GM18507 (cell line): ENCODE results near the gene VTI1A.
A peak's percentile ranks its signal among the peaks of the same experiment; 100 is the strongest.
"Not testable (repeated sequence)": the region's sequence is repeated elsewhere in the genome, so short reads cannot be mapped to it uniquely, and the experiment has no call there.

Experiments
- DNase-seq: peaks from one replicate; pipeline ENCODE4 v3.0.0; 2011; ENCODE audit warnings: low read depth; ENCODE audit not compliant: insufficient read length; ENCODE audit errors: extremely low spot score
- FAIRE-seq: peaks from 2 replicates; lab custom pipeline; 2011; peaks lifted over from hg19 to GRCh38; lab: Jason Lieb, UNC

VTI1A gene

DNA sequence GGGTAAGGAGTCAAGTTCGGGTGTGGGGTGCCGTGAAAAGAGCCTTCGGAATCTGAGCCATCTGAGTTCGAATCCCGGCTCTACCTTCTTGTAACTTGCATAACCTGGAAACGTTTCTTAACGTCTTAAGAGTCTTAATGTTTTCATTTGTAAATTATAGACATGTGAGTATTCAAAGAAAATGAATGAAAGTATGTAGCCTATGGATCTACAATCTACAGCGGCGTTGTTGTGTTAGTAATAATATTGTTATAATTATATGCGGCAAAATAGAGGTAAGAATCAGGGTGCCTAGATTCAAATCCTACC lies 559 bp downstream of the VTI1A start:
- DNase-seq (no peak), FAIRE-seq (no peak)

DNA sequence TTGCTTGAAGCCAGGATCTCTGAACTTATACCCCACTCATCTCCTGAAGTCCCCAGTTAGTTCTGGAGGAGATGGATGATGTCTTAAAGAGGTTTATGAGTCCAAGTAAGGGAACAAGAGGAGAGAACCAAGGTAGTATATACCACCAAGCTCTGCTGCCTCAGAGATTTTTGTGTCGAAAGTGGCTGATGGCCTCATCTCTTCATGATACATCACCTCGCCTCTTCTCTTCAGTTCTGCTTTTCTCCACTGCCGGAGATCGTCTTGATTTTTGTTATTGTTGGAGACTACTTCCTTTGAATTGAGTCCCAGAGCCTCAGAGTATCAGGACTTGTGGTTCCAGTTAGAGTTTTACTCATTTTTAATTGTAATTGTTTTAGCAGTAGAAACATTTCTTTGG lies 1.9 kb downstream of the VTI1A start:
- no peak for DNase-seq
- FAIRE-seq, result no peak

DNA sequence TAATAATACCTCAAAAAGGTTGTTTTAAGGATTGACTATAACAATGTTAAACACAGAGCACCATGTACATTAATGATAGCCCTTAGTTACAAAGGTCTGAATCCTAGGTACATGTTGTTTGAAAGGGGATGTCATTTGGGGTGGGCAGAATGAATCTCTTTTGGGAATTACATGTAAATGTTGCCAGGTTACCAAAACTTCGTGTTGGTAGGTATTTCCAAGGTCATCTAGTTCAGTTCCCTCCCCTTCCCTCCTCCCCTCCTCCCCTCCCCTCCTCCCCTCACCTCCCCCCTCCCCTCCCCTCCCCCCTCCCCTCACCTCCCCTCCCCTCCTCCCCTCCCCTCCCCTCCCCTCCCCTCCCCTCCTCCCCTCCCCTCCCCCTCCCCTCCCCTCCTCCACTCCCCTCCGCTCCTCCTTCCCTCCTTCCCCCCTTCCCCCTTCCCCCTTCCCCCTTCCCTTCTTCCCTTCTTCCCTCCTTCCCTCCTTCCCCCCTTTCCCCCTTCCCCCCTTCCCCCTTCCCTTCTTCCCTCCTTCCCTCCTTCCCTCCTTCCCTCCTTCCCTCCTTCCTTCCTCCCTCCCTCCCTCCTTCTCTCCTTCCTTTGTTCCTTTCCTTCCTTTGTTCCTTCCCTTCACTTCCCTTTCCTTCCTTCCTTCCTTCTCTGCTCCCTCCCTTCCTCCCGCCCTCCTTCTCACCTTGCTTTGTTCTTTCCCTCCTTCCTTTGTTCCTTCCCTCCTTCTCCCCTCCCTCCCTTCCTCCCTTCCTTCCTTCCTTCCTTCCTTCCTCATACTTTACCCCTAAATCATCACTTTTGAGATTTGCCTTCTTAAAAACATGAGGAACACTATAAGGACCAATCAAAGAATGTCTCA lies 8.1 kb downstream of the VTI1A start:
- DNase-seq (no peak), FAIRE-seq (no peak)

DNA sequence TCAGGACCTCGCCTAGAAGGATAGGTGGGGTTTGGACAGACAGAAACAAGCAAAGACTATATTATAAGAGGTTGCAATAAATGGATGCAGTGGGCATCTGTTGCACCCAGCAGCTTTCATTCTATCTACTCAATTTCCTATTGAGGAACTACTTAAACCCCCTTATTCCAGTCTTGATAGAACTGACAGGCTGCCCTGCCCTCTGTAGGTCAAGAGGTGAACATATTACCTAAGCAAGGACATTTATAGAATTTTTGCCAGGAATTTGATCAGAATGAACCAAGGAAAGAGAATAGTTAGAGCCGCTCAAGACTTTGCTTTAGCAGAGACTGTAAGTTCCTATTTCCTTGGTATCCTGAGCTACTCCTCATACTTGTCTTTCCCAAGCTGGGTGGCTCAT lies 9.5 kb downstream of the VTI1A start:
- no peak for FAIRE-seq

DNA sequence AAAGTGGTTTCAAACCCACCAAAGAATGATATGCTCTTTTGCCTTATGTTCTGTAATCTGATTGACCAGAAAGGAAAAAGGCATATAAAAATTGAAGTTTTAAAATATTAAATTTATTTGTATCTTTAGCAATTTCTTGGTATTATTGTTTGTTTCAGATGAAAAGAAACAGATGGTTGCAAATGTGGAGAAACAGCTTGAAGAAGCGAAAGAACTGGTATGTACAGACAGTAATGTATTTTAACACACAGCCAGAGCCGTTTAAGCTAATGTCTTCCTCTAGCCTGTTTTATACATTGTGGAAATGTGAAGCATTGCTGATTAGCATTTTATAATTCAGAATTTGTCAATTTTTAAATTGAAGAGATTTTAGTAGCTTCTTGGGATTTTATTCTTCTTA lies 13.4 kb downstream of the VTI1A start:
- DNase-seq (no peak), FAIRE-seq (no peak)

More for the DNA sequence above, 9.5 kb downstream of the VTI1A start:
- DNase-seq, result no peak

DNA sequence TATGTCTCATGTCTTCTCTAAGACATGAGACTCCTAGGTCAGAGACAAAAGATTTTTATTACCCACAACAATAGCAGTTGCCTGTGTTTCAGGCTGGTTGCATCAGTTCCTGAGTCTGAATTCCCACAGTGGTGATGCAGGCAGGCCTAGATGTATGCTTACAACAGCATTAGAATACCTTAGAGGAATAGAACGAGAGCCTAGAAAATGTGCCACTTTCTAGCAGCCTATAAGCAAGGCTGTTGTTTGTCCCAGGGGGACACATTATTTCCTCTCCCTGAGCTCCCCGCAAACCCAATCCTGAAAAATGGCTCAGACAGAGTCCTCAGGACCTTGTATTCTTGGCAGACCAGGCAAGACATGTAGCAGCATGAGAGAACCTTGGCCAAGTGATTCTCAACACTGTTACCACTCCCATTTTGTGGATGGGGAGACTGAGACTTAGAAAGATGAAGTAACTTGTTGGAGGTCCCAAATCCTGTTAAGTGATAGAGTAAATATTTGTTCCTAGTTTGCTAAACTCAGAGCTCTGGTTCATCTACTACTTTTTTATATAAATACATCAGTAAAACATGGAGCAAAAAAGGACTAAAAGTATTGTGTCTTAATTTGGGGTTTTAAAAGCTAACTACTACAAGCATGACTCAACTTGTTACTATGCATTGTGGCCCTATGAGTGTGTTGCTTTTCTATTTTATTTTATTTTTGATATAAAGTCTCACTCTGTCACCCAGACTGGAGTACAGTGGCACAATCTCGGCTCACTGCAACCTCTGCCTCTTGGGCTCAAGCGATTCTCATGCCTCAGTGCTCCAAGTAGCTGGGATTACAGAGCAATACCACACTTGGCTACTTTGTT lies 14.2 kb downstream of the VTI1A start:
- no peak for DNase-seq

DNA sequence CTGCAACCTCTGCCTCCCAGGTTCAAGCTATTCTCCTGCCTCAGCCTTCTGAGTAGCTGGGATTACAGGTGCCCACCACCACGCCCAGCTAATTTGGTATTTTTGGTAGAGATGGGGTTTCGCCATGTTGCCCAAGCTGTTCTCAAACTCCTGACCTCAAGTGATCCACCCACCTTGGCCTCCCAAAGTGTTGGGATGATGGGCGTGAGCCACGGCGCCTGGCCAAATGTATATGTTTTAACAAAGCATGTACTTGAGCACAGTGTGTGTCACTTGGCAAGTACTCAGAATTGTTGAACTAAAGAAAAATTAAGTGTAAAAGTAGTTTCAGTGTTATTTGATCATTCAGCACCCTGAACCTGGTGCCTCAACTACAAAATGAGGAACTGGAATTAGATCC lies 17.1 kb downstream of the VTI1A start:
- not testable (repeated sequence) for FAIRE-seq, DNase-seq

More for the DNA sequence above, 14.2 kb downstream of the VTI1A start:
- no peak for FAIRE-seq

DNA sequence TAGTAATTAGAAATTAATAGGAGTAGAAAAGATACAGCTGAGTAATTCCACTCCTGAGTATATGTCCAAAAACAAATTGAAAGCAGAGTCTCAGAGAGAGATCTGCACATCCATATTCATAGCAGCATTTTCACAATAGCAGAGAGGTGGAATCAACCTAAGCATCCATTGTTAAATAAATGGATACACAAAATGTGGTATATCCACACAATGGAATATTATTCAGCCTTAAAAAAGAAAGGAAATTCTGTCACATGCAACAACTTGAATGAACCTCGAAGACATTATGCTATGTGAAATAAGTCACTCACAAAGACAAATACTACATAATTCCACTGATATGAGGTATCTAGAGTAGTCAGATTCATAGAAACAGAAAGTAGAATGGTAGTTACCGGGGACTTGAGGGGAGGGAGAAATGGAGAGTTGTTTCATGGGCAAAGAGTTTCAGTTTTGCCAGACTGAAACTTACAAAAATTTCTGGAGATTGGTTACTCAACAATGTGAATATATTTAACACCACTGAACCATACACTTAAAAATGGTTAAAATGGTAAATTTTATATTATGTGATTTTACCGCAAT lies 18.4 kb downstream of the VTI1A start:
- no peak for DNase-seq
- FAIRE-seq, result no peak

DNA sequence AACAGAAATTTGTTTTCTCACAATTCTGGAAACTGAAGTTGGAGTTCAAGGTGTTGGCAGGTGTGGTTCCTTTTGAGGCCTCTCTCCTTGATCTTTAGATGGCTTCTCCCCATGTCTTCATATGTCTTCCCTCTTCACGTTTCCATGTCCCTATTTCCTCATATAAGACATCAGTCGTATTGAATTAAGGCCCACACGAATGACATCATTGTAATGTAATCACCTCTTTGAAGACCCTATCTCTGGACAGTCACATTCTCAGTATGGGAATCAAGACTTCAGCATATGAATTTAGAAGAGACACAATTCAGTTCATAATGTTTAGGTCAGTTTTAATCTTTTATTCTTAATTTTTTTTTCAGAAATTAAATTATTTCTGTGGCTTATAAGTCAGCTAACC lies 19.8 kb downstream of the VTI1A start:
- FAIRE-seq (no peak), DNase-seq (no peak)

DNA sequence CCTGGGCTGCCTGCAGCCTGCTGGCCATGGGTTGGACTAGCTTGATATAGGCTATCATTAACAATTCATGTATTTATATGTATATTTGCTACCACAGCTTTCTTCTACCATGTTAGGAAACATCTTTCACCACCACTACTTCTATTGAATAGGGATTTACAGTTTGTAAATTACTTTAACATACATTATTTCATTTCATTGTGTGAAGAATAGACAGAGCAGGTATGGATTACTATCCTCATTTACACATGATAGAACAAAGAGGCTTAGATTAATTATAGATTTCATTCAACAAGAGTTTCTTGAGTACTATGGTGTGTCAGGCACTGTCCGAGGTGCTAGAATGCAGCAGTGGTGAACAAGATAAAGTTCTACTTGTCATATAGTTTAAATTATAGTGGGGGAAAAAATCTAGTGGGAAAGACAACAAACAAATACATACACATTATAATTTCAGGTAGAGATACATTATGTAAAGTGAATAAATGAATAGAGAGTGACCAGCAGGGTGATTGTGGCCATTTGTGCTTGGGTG lies 20.6 kb downstream of the VTI1A start:
- DNase-seq, result no peak
- no peak for FAIRE-seq

DNA sequence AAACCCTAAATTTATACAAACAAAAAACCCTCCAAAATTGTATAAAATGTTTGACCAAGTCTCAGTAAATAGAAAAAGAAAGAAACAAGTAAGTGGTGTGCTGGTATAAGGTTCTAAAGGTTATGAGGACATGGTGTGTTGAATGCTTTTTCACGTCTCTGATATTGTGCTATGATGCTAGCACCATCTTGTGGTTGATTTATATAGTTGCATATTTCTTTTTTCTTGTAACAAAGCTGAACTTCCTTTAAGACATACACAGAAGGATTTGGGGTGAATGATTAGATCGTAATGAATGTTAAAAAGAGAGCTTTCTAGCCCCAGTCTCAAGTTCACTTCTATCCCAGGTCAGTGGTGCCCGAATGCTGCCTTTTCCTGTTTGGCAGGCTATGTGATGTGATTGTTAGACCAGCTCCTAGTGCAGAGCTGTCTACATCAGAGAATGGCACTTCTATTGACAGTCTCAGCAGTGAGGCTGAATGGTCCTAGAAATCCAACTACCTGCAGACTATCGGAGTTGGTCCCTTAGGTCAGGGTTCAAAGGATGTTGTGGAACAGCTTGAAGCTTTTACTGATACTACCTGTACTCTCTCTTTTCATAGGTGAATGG lies 25.0 kb downstream of the VTI1A start:
- DNase-seq (no peak), FAIRE-seq (peak; percentile 85)

DNA sequence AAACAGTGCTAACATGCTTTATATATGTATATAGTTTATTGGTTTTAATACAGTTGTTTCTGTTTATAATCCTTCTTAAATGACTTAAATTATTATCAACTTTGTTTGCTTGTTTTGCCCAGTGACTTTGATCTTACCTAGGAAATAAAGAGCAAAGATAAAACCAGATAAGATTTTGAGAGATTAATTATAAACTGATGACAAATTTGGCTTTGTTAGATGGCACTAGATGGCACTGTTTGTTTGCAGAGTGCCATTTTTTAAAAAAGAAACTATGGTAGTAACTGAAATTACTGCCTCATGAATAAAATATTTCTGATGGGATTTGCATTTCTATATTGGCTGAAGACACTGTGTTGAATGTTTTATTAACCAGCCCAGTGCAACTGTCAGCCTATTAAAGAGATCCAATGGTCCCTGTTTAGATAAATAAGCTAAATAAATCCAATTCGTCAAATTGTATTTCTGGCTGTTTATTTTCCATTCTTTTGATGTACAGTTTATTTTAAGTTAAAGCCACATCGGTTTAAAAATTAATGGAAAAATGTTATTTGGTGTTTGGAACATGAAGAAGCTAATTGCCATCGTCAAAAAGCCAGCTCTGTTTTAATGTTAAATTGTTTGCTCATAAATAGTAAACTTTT lies 28.7 kb downstream of the VTI1A start:
- DNase-seq (no peak), FAIRE-seq (no peak)

DNA sequence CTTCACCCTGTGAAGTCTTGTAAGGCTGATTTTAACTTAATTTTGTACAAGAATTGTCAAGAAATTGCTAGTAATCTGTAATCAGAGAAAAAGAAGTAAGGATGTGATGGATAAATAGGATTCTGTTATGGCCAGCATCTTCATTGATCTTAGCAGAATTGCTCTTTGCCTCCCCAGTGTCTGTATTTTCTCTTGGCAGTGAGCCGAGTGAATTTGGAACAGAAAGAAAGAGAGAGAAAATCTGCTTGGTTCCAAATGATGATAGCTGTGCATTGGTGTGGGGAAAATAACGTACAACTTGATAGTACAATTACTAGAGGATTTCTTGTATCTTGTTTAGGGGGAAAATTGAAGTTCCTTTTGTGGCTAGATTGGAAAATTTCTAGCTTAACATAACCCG lies 34.6 kb downstream of the VTI1A start:
- DNase-seq (no peak), FAIRE-seq (no peak)

DNA sequence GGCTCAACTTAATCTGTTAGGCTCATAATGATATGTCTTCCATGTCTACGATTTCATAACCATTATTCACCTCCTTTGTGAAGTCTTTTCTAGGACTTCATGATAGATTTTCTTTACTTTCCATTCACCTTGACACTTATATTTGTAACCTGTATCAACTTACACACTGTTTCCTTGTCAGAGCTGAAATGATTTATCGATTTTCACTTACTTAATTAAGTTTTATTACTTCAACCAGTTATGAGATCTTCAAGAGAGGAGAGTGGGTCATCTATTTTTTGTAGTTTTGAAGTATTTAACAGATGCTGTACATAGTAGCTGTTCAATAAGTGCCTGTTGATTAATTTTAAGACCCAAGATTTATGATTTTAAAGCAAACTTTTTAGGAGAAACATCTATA lies 37.4 kb downstream of the VTI1A start:
- no peak for FAIRE-seq
- DNase-seq, result no peak

DNA sequence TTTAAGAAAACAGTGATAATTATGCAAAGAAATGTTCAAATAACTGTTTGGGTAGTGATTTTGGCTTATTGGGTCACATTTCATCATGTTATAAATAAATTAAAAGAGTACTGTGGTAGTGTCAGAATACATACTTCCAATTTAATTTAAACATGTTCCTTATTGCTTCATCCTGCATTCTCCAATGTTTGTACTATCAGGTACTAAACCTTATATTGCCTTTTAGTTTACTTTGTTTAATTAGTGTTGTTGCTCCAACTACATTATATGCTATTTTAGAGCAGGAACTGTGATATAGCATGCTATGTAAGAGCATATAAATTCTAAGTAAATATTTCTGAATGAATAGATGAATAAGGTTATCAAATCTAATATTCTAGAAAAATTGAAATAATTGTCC lies 40.9 kb downstream of the VTI1A start:
- FAIRE-seq, result no peak
- no peak for DNase-seq

DNA sequence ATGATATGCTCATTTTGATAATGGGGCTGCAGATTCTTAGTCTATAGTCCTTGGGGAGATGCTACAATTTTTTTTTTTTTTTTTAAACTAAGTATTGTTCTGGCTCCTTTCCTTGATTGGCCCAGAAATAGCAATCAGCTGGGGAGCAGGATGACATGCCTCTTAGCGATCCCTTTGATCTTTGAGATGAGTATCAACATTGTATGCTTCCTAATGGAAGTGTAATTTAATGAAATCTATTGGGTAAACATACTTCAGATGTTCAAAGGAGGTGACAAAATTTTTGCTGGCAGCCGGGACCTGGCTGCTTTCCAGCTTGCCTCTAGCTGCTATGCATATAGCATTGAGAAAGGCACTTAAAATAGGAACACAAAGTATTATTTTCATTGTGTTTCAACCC lies 43.5 kb downstream of the VTI1A start:
- FAIRE-seq (no peak), DNase-seq (no peak)

DNA sequence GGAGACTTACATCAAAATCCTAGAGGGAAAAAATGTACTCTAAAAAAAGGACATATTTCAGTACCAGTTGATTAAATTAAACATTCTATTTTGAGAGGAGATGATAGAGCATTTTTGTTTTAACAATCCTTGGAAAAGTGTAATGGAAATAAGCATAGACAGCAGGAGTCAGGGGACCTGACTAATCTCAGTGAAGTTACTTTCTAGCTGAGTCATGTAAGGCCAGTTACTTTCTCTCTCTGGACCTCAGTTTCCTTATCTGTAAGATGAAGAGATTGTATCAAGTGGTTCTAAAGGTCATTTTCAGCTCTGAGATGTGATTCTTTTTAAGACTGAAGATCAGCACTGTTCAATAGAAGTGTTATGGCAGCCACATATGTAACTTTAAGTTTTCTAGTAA lies 44.1 kb downstream of the VTI1A start:
- no peak for DNase-seq
- no peak for FAIRE-seq

DNA sequence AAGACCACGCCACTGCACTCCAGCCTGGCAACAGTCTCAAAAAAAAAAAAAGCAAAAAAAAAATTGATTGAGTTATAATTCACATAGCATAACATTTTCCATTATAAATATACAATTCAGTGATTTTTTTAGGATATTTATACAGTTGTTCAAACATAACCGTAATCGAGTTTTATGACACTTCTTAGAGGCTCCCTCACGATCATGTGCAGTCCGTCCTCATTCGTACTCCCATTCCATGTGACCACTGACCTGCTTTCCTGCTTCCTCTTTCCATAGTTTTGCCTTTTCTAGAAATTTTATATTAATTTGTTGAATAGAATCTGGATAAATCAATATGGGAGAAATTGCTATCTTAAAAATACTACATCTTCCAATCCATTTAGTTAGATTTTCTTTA lies 45.7 kb downstream of the VTI1A start:
- DNase-seq (no peak), FAIRE-seq (no peak)

DNA sequence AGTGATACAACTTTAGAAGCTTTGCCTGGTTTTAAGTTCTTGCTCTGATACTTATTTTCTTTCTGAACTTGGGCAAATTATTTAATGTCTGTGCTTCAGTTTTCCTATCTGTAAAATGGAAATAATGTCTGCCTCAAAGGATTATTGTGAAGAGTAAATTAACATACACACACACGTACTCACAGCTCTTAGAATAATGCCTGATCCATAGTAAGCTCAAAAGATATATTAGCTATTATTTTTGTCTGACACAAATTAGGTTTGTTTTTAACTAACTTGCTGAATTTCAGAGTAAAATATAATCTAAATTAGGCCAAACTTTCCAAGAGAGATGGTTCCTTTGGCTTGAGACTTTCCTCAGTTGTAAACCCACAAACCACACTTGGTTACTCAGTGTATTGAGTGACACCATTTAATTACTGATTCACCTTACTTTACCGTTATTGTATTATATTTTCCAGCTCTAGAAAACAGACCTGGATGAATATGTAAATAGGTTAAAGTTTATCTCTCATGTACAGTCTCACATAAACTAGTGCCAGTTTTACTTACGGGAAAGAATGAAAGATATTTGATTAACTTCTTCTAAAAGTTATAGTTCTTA lies 50.4 kb downstream of the VTI1A start:
- DNase-seq, result no peak

More for the DNA sequence above, 50.4 kb downstream of the VTI1A start:
- peak; percentile 21 for FAIRE-seq
